Liver (tissue), 9 donors: ENCODE data around the gene FLVCR2. TPM values are rescaled to one million over a fixed set of nuclear protein-coding genes. Genes with fewer than 3 reads are reported as not detected.

Experiments used
- DNase-seq: peaks from one replicate; pipeline ENCODE4 v3.0.0-alpha.2; 2017; ENCODE audit warnings: low spot score
- H3K27ac ChIP-seq, 2 donors: one replicate each; pipeline ENCODE4 v1.7.0; 2013; ENCODE audit warnings: inconsistent platforms in 2 of 2, low read length in 2 of 2, control low read depth in 1 of 2, low read depth in 1 of 2, mild to moderate bottlenecking in 1 of 2
- H3K27me3 ChIP-seq, 4 donors: one replicate each; pipeline versions ENCODE4 v1.6.1 to v1.7.0; 2013; ENCODE audit warnings: low read length in 3 of 4, inconsistent platforms in 1 of 4, mild to moderate bottlenecking in 1 of 4, moderate library complexity in 1 of 4; ENCODE audit not compliant: control insufficient read depth in 4 of 4, insufficient read depth in 4 of 4
- H3K36me3 ChIP-seq, 4 donors: one replicate each; pipeline versions ENCODE4 v1.6.1 to v1.7.0; 2013; ENCODE audit warnings: low read length in 3 of 4, mild to moderate bottlenecking in 3 of 4, low read depth in 1 of 4, moderate library complexity in 1 of 4; ENCODE audit not compliant: control insufficient read depth in 4 of 4, insufficient read depth in 3 of 4
- H3K4me1 ChIP-seq, 4 donors: one replicate each; pipeline versions ENCODE4 v1.6.1 to v1.7.0; 2013; ENCODE audit warnings: low read length in 3 of 4, mild to moderate bottlenecking in 3 of 4, moderate library complexity in 1 of 4; ENCODE audit not compliant: control insufficient read depth in 4 of 4, insufficient read depth in 4 of 4
- H3K4me3 ChIP-seq, 3 donors: one replicate each; pipeline versions ENCODE4 v1.6.1 to v1.7.0; 2013; ENCODE audit warnings: low read length in 3 of 3, control low read depth in 1 of 3, low read depth in 1 of 3, mild to moderate bottlenecking in 1 of 3
- H3K9ac ChIP-seq, 2 donors: one replicate each; pipeline ENCODE4 v1.7.0; 2013; ENCODE audit warnings: low read length in 2 of 2, mild to moderate bottlenecking in 2 of 2, moderate library complexity in 2 of 2, control low read depth in 1 of 2, low read depth in 1 of 2
- H3K9me3 ChIP-seq, 4 donors: one replicate each; pipeline versions ENCODE4 v1.6.1 to v1.7.0; 2013; ENCODE audit warnings: low read length in 3 of 4; ENCODE audit not compliant: control insufficient read depth in 4 of 4
- CTCF ChIP-seq: fragments of 150-350 bp; IDR thresholded peaks from 2 replicates; pipeline ENCODE4 v1.5.1; 2017; ENCODE audit warnings: improper control_type of control experiment, low read depth, low read length; ENCODE audit not compliant: missing input control
- EGR1 ChIP-seq, 2 donors: IDR thresholded peaks; 2 replicates each; pipeline ENCODE4 v1.6.1; 2016 to 2018; ENCODE audit warnings: antibody characterized with exemption in 2 of 2, low read depth in 2 of 2
- FOXA1 ChIP-seq: IDR thresholded peaks from 2 replicates; pipeline ENCODE4 v1.6.1; 2016; ENCODE audit warnings: antibody characterized with exemption
- FOXA2 ChIP-seq: IDR thresholded peaks from 2 replicates; pipeline ENCODE4 v1.6.1; 2016; ENCODE audit warnings: antibody characterized with exemption
- GABPA ChIP-seq, 2 donors: IDR thresholded peaks in 1 of 2; conservative IDR thresholded peaks in 1 of 2; 2 replicates each; pipeline ENCODE4 v1.6.1; 2016; ENCODE audit warnings: antibody characterized with exemption in 2 of 2, mild to moderate bottlenecking in 1 of 2, moderate library complexity in 1 of 2
- HNF4A ChIP-seq, 2 donors: conservative IDR thresholded peaks; 2 replicates each; pipeline ENCODE4 v1.6.1; 2016; ENCODE audit warnings: antibody characterized with exemption in 2 of 2, mild to moderate bottlenecking in 2 of 2
- JUND ChIP-seq, 2 donors: IDR thresholded peaks; 2 replicates each; pipeline ENCODE4 v1.6.1; 2016; ENCODE audit warnings: antibody characterized with exemption in 2 of 2
- NR2F2 ChIP-seq: IDR thresholded peaks from 2 replicates; pipeline ENCODE4 v1.6.1; 2016; ENCODE audit warnings: antibody characterized with exemption
- RAD21 ChIP-seq, 2 donors: IDR thresholded peaks; 2 replicates each; pipeline ENCODE4 v1.6.1; 2016; ENCODE audit warnings: antibody characterized with exemption in 2 of 2, mild to moderate bottlenecking in 2 of 2
- RXRA ChIP-seq, 2 donors: IDR thresholded peaks; 2 replicates each; pipeline ENCODE4 v1.6.1; 2017 to 2018; ENCODE audit warnings: antibody characterized with exemption in 2 of 2, mild to moderate bottlenecking in 1 of 2
- SP1 ChIP-seq: IDR thresholded peaks from 2 replicates; pipeline ENCODE4 v1.6.1; 2018; ENCODE audit warnings: antibody characterized with exemption, mild to moderate bottlenecking
- TAF1 ChIP-seq: conservative IDR thresholded peaks from 2 replicates; pipeline ENCODE4 v1.6.1; 2016; ENCODE audit warnings: antibody characterized with exemption, mild to moderate bottlenecking
- YY1 ChIP-seq: IDR thresholded peaks from 2 replicates; pipeline ENCODE4 v1.6.1; 2016; ENCODE audit warnings: antibody characterized with exemption, mild to moderate bottlenecking
- WGBS: extraction: QIAGEN DNeasy Blood & Tissue Kit; methylation state at CpG from one replicate; pipeline ENCODE4 v1.1.7; 2013; 5-methylcytosine and 5-hydroxymethylcytosine counted together
- polyA plus RNA-seq, 2 donors: library from polyadenylated mRNA; stranded (reverse) in 1 of 2; unstranded in 1 of 2; fragments of 200-250 nt in 1 of 2; fragments of >200 nt in 1 of 2; fragmentation: Nextera tagmentation in 1 of 2; extraction: Ambion mirVana in 1 of 2; gene quantifications; one replicate each; pipeline versions ENCODE4 v1.2.1 to v1.2.3, GENCODE V29; 2013 to 2015
- total RNA-seq, 2 donors: library from RNA; depleted of rRNA; stranded (reverse); fragments of >200 nt; gene quantifications; one replicate each; pipeline ENCODE4 v1.2.3, GENCODE V29; 2014
- TF ChIP-seq, protein P1 (sequence below): IDR thresholded peaks from 2 replicates; pipeline ENCODE4 v1.6.1; 2016; ENCODE audit warnings: antibody characterized with exemption
- TF ChIP-seq, protein P2 (sequence below): IDR thresholded peaks from 2 replicates; pipeline ENCODE4 v1.6.1; 2016; ENCODE audit warnings: antibody characterized with exemption
- TF ChIP-seq, protein P3 (sequence below): IDR thresholded peaks from 2 replicates; pipeline ENCODE4 v1.6.1; 2016; ENCODE audit warnings: antibody characterized with exemption
- TF ChIP-seq, protein P4 (sequence below): IDR thresholded peaks from 2 replicates; pipeline ENCODE4 v1.6.1; 2016; ENCODE audit warnings: antibody characterized with exemption, mild to moderate bottlenecking
- donor health status: healthy.
- donor health status: healthy.
- donor health status: healthy.
- donor health status: healthy.
- donor health status: healthy.

FLVCR2 gene
- total and polyA plus RNA-seq, 4 donors = 8.7 to 13.1 (median 11.3) TPM

GRCh38 chr14:75570797-75571196 lies 7.6 kb upstream of the FLVCR2 start:
- no peaks in the 10 kb centered on the region for H3K27me3 ChIP-seq
- H3K4me3 ChIP-seq = no peak overlapping the region
- H3K36me3 ChIP-seq = no peaks in the 10 kb centered on the region
- no peak overlapping the region for H3K27ac ChIP-seq
- DNase-seq = no peak
- H3K9me3 ChIP-seq = no peaks in the 10 kb centered on the region
- no peaks in the 10 kb centered on the region for H3K4me1 ChIP-seq
- no peak overlapping the region for H3K9ac ChIP-seq
- TF ChIP-seq CTCF (no peak), FOXA2 (no peak), EGR1 (IDR thresholded peaks at IDR 0.05; ENCODE audit: low read depth in 2 of 2) (no peak), SP1 (no peak), RXRA (IDR thresholded peaks at IDR 0.05) (no peak), JUND (IDR thresholded peaks at IDR 0.05) (no peak), RAD21 (IDR thresholded peaks at IDR 0.05) (no peak), GABPA (IDR thresholded peaks at IDR 0.05 in 1 of 2, conservative IDR thresholded peaks at IDR 0.05 in 1 of 2) (no peak)
- TF ChIP-seq, protein P1, sequence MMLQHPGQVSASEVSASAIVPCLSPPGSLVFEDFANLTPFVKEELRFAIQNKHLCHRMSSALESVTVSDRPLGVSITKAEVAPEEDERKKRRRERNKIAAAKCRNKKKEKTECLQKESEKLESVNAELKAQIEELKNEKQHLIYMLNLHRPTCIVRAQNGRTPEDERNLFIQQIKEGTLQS = no peak
- TF ChIP-seq, protein P2, sequence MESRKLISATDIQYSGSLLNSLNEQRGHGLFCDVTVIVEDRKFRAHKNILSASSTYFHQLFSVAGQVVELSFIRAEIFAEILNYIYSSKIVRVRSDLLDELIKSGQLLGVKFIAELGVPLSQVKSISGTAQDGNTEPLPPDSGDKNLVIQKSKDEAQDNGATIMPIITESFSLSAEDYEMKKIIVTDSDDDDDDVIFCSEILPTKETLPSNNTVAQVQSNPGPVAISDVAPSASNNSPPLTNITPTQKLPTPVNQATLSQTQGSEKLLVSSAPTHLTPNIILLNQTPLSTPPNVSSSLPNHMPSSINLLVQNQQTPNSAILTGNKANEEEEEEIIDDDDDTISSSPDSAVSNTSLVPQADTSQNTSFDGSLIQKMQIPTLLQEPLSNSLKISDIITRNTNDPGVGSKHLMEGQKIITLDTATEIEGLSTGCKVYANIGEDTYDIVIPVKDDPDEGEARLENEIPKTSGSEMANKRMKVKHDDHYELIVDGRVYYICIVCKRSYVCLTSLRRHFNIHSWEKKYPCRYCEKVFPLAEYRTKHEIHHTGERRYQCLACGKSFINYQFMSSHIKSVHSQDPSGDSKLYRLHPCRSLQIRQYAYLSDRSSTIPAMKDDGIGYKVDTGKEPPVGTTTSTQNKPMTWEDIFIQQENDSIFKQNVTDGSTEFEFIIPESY = no peak
- TF ChIP-seq, protein P3, sequence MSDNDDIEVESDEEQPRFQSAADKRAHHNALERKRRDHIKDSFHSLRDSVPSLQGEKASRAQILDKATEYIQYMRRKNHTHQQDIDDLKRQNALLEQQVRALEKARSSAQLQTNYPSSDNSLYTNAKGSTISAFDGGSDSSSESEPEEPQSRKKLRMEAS = no peak
- TF ChIP-seq, protein P4, sequence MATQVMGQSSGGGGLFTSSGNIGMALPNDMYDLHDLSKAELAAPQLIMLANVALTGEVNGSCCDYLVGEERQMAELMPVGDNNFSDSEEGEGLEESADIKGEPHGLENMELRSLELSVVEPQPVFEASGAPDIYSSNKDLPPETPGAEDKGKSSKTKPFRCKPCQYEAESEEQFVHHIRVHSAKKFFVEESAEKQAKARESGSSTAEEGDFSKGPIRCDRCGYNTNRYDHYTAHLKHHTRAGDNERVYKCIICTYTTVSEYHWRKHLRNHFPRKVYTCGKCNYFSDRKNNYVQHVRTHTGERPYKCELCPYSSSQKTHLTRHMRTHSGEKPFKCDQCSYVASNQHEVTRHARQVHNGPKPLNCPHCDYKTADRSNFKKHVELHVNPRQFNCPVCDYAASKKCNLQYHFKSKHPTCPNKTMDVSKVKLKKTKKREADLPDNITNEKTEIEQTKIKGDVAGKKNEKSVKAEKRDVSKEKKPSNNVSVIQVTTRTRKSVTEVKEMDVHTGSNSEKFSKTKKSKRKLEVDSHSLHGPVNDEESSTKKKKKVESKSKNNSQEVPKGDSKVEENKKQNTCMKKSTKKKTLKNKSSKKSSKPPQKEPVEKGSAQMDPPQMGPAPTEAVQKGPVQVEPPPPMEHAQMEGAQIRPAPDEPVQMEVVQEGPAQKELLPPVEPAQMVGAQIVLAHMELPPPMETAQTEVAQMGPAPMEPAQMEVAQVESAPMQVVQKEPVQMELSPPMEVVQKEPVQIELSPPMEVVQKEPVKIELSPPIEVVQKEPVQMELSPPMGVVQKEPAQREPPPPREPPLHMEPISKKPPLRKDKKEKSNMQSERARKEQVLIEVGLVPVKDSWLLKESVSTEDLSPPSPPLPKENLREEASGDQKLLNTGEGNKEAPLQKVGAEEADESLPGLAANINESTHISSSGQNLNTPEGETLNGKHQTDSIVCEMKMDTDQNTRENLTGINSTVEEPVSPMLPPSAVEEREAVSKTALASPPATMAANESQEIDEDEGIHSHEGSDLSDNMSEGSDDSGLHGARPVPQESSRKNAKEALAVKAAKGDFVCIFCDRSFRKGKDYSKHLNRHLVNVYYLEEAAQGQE = no peak
- WGBS = 68% methylated on average over 2 of the region's 2 CpGs

- WGBS = 82% methylated on average over 6 of the region's 6 CpGs
- no peak overlapping the region for H3K9ac ChIP-seq
- no peaks in the 10 kb centered on the region for H3K4me1 ChIP-seq
- no peak overlapping the region for H3K27ac ChIP-seq
- no peaks in the 10 kb centered on the region for H3K27me3 ChIP-seq
- H3K4me3 ChIP-seq = no peak overlapping the region
- DNase-seq = no peak
- no peaks in the 10 kb centered on the region for H3K9me3 ChIP-seq
- H3K36me3 ChIP-seq = no peaks in the 10 kb centered on the region
- TF ChIP-seq, protein P2 = no peak
- TF ChIP-seq EGR1 (IDR thresholded peaks at IDR 0.05; ENCODE audit: low read depth in 2 of 2) (no peak), NR2F2 (no peak), FOXA1 (no peak), SP1 (no peak), TAF1 (no peak), YY1 (no peak), CTCF (no peak), RXRA (IDR thresholded peaks at IDR 0.05) (no peak), GABPA (IDR thresholded peaks at IDR 0.05 in 1 of 2, conservative IDR thresholded peaks at IDR 0.05 in 1 of 2) (no peak), FOXA2 (no peak), HNF4A (conservative IDR thresholded peaks at IDR 0.05) (no peak), RAD21 (IDR thresholded peaks at IDR 0.05) (no peak)
- TF ChIP-seq, protein P1 = no peak
- TF ChIP-seq, protein P3 = no peak
Observed at GRCh38 chr14:75572104-75572503, 6.3 kb upstream of the FLVCR2 start.
